ENCODE measurements around the gene SOCS1. TPM values are rescaled to one million over a fixed set of nuclear protein-coding genes. Genes with fewer than 3 reads are reported as not detected.

The SOCS1 gene
- total and polyA plus RNA-seq, 2 of the 8 experiments (the other 6 are each of a cell fraction or from before 2014, with no cell fraction given), result 21.0 to 48.9 TPM

DNA sequence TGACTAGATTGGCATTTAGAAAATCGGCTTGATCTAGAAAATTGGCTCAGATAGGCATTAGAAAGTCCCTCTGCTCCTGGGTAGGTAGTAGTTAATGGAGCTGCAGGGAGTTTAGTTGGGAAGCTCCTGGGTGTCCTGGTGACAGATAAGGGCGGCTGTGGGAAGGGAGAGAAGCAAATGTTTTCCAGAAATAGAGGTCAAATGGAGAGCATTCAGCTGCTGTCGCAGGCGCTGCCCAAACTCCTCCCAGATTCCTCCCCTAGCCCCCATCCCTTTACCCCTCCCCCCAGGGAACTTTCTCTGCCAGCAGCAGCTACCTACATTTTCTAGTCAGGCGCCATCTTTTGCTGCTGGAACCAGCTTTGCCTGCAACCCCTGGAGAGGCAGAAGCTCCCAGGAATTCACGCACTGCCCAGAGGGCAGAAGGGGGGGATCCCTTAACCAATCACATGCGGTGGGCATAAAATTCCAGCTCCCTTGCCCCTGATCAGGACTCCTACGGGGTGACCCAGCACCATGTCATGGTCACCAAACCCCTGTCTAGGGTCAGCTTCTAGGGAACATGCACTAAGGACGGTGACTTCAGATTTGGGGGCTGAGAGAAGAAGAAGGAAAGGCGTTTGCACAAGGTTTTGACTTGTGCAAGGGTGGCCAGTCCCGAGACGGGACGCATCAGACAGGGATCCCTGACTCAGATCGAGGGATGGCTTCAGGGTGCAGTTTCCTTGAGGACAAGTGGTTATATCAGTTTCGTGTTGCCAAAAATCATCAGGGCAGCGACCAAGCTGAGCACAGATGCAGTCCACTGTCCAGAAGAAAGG lies 43.8 kb downstream of the SOCS1 start:
- H3K4me3 ChIP-seq (ENCODE audit: extremely low read depth in 1 of 4, insufficient read depth in 2 of 4, low read depth in 3 of 4, low read length in 4 of 4), result no peak overlapping the region
- WGBS, 2 experiments (ENCODE audit: extremely low coverage in 1 of 2, insufficient coverage in 1 of 2, insufficient read length in 1 of 2, insufficient replicate concordance in 2 of 2, low coverage in 1 of 2, low lambda C conversion rate in 2 of 2, missing lambda C conversion rate in 1 of 2), result 86% methylated on average over 15 of the region's 16 CpGs; no CpG with 5 or more reads in 1 of the 2 experiments
- H3K23ac ChIP-seq (ENCODE audit: insufficient read length), result no peak overlapping the region
- no peaks in the 10 kb centered on the region for H3K27me3 ChIP-seq (replicated peaks in 1 of 4; ENCODE audit: control insufficient read depth in 3 of 4, extremely low read depth in 1 of 4, insufficient read depth in 3 of 4, low read length in 3 of 4)
- no peak overlapping the region for H3K14ac ChIP-seq (ENCODE audit: insufficient read length)
- no peaks in the 10 kb centered on the region for H3K36me3 ChIP-seq (ENCODE audit: control insufficient read depth in 2 of 4, insufficient read depth in 4 of 4, low read length in 3 of 4)
- POLR2A ChIA-PET (ENCODE audit: partially characterized antibody), result interaction anchor here (0.9 to 1.5 kb wide), 2 partner anchors 12 to 13 kb away, joined by 3 to 4 read pairs; no protein-coding TSS in a partner anchor
- no peak for DNase-seq (ENCODE audit: low read depth in 1 of 2, low spot score in 2 of 2)
- H4K5ac ChIP-seq (ENCODE audit: insufficient read length, low read depth, low read length), result no peak overlapping the region
- FAIRE-seq, result no peak
- no peak overlapping the region for H3K27ac ChIP-seq (ENCODE audit: low read depth, low read length)
- no peak overlapping the region for H2BK120ac ChIP-seq (replicated peaks; ENCODE audit: low read depth, low read length)
- H4K91ac ChIP-seq (replicated peaks; ENCODE audit: insufficient read length, low read length), result no peak overlapping the region
- no peaks in the 10 kb centered on the region for H3K79me1 ChIP-seq (ENCODE audit: low read depth, low read length)
- H3K9ac ChIP-seq (replicated peaks in 1 of 4; ENCODE audit: extremely low read depth in 1 of 4, low read depth in 3 of 4, low read length in 3 of 4), result no peak overlapping the region
- H2BK12ac ChIP-seq (ENCODE audit: low read depth, low read length), result no peak overlapping the region
- H2AK5ac ChIP-seq (ENCODE audit: low read depth, low read length), result no peak overlapping the region
- H3K4me2 ChIP-seq (ENCODE audit: insufficient read depth in 1 of 2, low read depth in 2 of 2, low read length in 2 of 2), result no peak overlapping the region
- TF ChIP-seq SIN3A (conservative IDR thresholded peaks at IDR 0.05 in 1 of 2, IDR thresholded peaks at IDR 0.05 in 1 of 2; ENCODE audit: low read depth in 1 of 2, low read length in 2 of 2), result no peak
- no peak for TF ChIP-seq RFX5 (IDR thresholded peaks at IDR 0.05; ENCODE audit: borderline replicate concordance, low read depth, low read length)
- no peak for TF ChIP-seq SP1 (IDR thresholded peaks at IDR 0.05; ENCODE audit: low read depth, low read length)
- no peak for TF ChIP-seq CTBP2 (IDR thresholded peaks at IDR 0.05; ENCODE audit: borderline replicate concordance, insufficient read depth, insufficient read length, low read length)
- TF ChIP-seq, protein P1, sequence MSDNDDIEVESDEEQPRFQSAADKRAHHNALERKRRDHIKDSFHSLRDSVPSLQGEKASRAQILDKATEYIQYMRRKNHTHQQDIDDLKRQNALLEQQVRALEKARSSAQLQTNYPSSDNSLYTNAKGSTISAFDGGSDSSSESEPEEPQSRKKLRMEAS (IDR thresholded peaks at IDR 0.05), result no peak
- TF ChIP-seq, protein P2, sequence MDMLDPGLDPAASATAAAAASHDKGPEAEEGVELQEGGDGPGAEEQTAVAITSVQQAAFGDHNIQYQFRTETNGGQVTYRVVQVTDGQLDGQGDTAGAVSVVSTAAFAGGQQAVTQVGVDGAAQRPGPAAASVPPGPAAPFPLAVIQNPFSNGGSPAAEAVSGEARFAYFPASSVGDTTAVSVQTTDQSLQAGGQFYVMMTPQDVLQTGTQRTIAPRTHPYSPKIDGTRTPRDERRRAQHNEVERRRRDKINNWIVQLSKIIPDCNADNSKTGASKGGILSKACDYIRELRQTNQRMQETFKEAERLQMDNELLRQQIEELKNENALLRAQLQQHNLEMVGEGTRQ (IDR thresholded peaks at IDR 0.05; ENCODE audit: low read length), result no peak
- TF ChIP-seq GTF2F1 (IDR thresholded peaks at IDR 0.05; ENCODE audit: borderline replicate concordance, low read depth, low read length), result no peak
- no peak for TF ChIP-seq NANOG (IDR thresholded peaks at IDR 0.05; ENCODE audit: insufficient read depth, low read depth, low read length, poor library complexity, severe bottlenecking)
- TF ChIP-seq, protein P3, sequence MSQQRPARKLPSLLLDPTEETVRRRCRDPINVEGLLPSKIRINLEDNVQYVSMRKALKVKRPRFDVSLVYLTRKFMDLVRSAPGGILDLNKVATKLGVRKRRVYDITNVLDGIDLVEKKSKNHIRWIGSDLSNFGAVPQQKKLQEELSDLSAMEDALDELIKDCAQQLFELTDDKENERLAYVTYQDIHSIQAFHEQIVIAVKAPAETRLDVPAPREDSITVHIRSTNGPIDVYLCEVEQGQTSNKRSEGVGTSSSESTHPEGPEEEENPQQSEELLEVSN (IDR thresholded peaks at IDR 0.05), result no peak
- H3K56ac ChIP-seq (replicated peaks; ENCODE audit: insufficient read length, low read depth, low read length), result no peak overlapping the region
- no peak overlapping the region for H2BK15ac ChIP-seq (ENCODE audit: low read length)
- H3K9me3 ChIP-seq (ENCODE audit: insufficient read depth in 2 of 2, low read depth in 1 of 2, low read length in 1 of 2), result peaks cover 8 to 15% of the 10 kb centered on the region in 2 experiments
- CTCF ChIA-PET (ENCODE audit: partially characterized antibody), result interaction anchor here (0.6 to 2.1 kb wide), 7 partner anchors 34 to 248 kb away, joined by 3 to 5 read pairs (median 4); no protein-coding TSS in a partner anchor
- H2BK20ac ChIP-seq (ENCODE audit: low read length), result no peak overlapping the region
- no peaks in the 10 kb centered on the region for H3K79me2 ChIP-seq (ENCODE audit: control insufficient read depth in 1 of 2, insufficient read depth in 2 of 2, low read length in 2 of 2)
- H4K8ac ChIP-seq (ENCODE audit: extremely low read depth, insufficient read depth, low read length), result no peak overlapping the region
- H3K4ac ChIP-seq (replicated peaks; ENCODE audit: insufficient read length, low read depth, low read length), result no peak overlapping the region
- H2BK5ac ChIP-seq (ENCODE audit: low read depth, low read length), result no peak overlapping the region
- no peak overlapping the region for H2AFZ ChIP-seq (ENCODE audit: low read length)
- H3K23me2 ChIP-seq (ENCODE audit: low read depth, low read length), result no peaks in the 10 kb centered on the region
- H3K4me1 ChIP-seq (replicated peaks in 1 of 4; ENCODE audit: control insufficient read depth in 3 of 4, insufficient read depth in 4 of 4, low read length in 3 of 4), result no peaks in the 10 kb centered on the region
- no peak overlapping the region for H3K18ac ChIP-seq (ENCODE audit: extremely low read depth, low read length)
- H4K20me1 ChIP-seq (replicated peaks in 1 of 2; ENCODE audit: control insufficient read depth in 1 of 2, insufficient read depth in 2 of 2, low read length in 2 of 2), result no peaks in the 10 kb centered on the region

All from H1 (cell line).